ENCODE data around the gene CLMN. TPM values are rescaled to one million over a fixed set of nuclear protein-coding genes. Genes with fewer than 3 reads are reported as not detected.

CLMN gene
- total RNA-seq, 3 donors from 2014 or later (not counting 1 experiment from before 2014, with no cell fraction given) = 0.80 to 2.0 (median 1.8) TPM

- TF ChIP-seq CTCF (IDR thresholded peaks at IDR 0.05) = no peak
- Mint-ChIP-seq H3K27ac (no peak overlapping the region), H3K9me3 (no peaks in the 10 kb centered on the region), H3K4me1 (peaks cover 6% of the 10 kb centered on the region in 2 donors), H3K36me3 (no peaks in the 10 kb centered on the region), H3K27me3 (ENCODE audit: low read depth in 2 of 2) (peaks cover 6 to 7% of the 10 kb centered on the region in 2 donors), H3K4me3 (no peak overlapping the region)
- H3K9me3 ChIP-seq (ENCODE audit: control insufficient read depth, insufficient read depth, low read length) = no peaks in the 10 kb centered on the region
- ATAC-seq (no peak), DNase-seq (no peak)
- intact Hi-C loops (cut with micrococcal nuclease) = no loop called here
- no peak overlapping the region for H3K27ac ChIP-seq (ENCODE audit: low read length)
- WGBS (ENCODE audit: insufficient coverage) = 90% methylated on average over 5 of the region's 5 CpGs
- H3K4me3 ChIP-seq (ENCODE audit: low read length) = no peak overlapping the region
- H3K36me3 ChIP-seq (ENCODE audit: control insufficient read depth, insufficient read depth, low read length) = no peaks in the 10 kb centered on the region
- no peaks in the 10 kb centered on the region for H3K4me1 ChIP-seq (ENCODE audit: control insufficient read depth, insufficient read depth, low read length)
- H3K27me3 ChIP-seq (ENCODE audit: control insufficient read depth, insufficient read depth, low read length) = no peaks in the 10 kb centered on the region
Observed at GRCh38 chr14:95272057-95272456, 47.7 kb downstream of the CLMN start.

- 62% methylated on average over 2 of the region's 2 CpGs for WGBS (ENCODE audit: insufficient coverage)
- ATAC-seq = no peak
- Histone ChIP-seq H3K27ac (ENCODE audit: low read length) (no peak overlapping the region), H3K4me1 (ENCODE audit: control insufficient read depth, insufficient read depth, low read length) (peaks cover 1% of the 10 kb centered on the region), H3K4me3 (ENCODE audit: low read length) (no peak overlapping the region), H3K36me3 (ENCODE audit: control insufficient read depth, insufficient read depth, low read length) (no peaks in the 10 kb centered on the region), H3K27me3 (ENCODE audit: control insufficient read depth, insufficient read depth, low read length) (no peaks in the 10 kb centered on the region), H3K9me3 (ENCODE audit: control insufficient read depth, insufficient read depth, low read length) (no peaks in the 10 kb centered on the region)
- no peak for DNase-seq
- Mint-ChIP-seq H3K36me3 (no peaks in the 10 kb centered on the region), H3K9me3 (no peaks in the 10 kb centered on the region), H3K27ac (no peak overlapping the region), H3K4me1 (peaks cover 10 to 12% of the 10 kb centered on the region in 2 donors), H3K4me3 (no peak overlapping the region), H3K27me3 (ENCODE audit: low read depth in 2 of 2) (peaks cover 5 to 17% of the 10 kb centered on the region in 2 donors)
- no peak for TF ChIP-seq CTCF (IDR thresholded peaks at IDR 0.05)
- intact Hi-C loops (cut with micrococcal nuclease) = no loop called here
Observed at GRCh38 chr14:95270203-95270602, 49.5 kb downstream of the CLMN start.

- WGBS (ENCODE audit: insufficient coverage) = 100% methylated on average over 2 of the region's 2 CpGs
Observed at GRCh38 chr14:95269493-95269892, 50.2 kb downstream of the CLMN start.

More at GRCh38 chr14:95269493-95269892, 50.2 kb downstream of the CLMN start:
- H3K9me3 Mint-ChIP-seq = no peaks in the 10 kb centered on the region
- H3K4me3 Mint-ChIP-seq = no peak overlapping the region
- peaks cover 10 to 12% of the 10 kb centered on the region in 2 donors for H3K4me1 Mint-ChIP-seq
- TF ChIP-seq CTCF (IDR thresholded peaks at IDR 0.05) = no peak
- no peaks in the 10 kb centered on the region for H3K9me3 ChIP-seq (ENCODE audit: control insufficient read depth, insufficient read depth, low read length)
- no peaks in the 10 kb centered on the region for H3K36me3 ChIP-seq (ENCODE audit: control insufficient read depth, insufficient read depth, low read length)
- no peaks in the 10 kb centered on the region for H3K36me3 Mint-ChIP-seq
- H3K4me1 ChIP-seq (ENCODE audit: control insufficient read depth, insufficient read depth, low read length) = peaks cover 7% of the 10 kb centered on the region
- H3K27me3 ChIP-seq (ENCODE audit: control insufficient read depth, insufficient read depth, low read length) = no peaks in the 10 kb centered on the region
- no peak overlapping the region for H3K27ac Mint-ChIP-seq
- intact Hi-C loops (cut with micrococcal nuclease) = no loop called here
- H3K27me3 Mint-ChIP-seq (ENCODE audit: low read depth in 2 of 2) = peaks cover 4 to 20% of the 10 kb centered on the region in 2 donors
- no peak overlapping the region for H3K4me3 ChIP-seq (ENCODE audit: low read length)
- no peak for DNase-seq
- no peak overlapping the region for H3K27ac ChIP-seq (ENCODE audit: low read length)
- no peak for ATAC-seq

All from natural killer cell (primary cell).